NCI-H226 (cell line): ENCODE data around the gene ZC2HC1C.

Experiments
- DNase-seq: peaks from one replicate; pipeline ENCODE4 v3.0.0-alpha.2; 2015

ZC2HC1C gene, protein sequence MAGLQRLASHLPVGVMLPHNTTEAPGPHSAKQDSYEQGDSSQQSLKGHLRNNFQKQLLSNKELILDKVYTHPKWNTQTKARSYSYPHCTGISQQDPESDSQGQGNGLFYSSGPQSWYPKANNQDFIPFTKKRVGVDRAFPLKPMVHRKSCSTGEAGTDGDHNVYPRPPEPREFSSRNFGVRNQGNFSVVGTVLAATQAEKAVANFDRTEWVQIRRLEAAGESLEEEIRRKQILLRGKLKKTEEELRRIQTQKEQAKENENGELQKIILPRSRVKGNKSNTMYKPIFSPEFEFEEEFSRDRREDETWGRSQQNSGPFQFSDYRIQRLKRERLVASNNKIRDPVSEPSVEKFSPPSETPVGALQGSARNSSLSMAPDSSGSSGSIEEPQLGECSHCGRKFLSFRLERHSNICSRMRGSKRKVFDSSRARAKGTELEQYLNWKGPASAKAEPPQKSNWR

GRCh38 chr14:75069121-75069810, at the start of gene ZC2HC1C:
Gene ZC2HC1C, plus strand, starts transcription at chr14:75069641. Its CDS starts 933 bp downstream, at chr14:75070574.
- DNase-seq = peak; percentile 77

- no peak for DNase-seq
Measured at GRCh38 chr14:75022655-75023054, 46.8 kb upstream of the ZC2HC1C start.

DNA sequence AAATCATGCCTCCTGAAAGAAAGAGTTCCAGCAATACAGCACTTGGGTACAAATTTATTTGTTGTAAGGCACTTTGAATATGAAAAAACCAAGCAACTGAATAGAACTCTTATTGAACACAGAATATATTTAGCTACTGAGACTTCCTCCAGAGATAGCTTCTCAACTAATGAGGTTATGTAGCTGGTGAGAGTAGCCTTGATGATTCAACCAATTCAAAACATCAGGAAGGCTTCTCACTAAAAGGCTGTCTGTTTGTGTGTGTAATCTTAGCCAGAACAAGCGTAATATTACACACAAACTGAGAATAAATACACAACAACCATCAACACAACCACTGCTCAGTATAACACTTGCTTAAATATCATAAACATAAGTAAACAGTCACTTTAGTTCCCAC, 46.3 kb upstream of the ZC2HC1C start:
- DNase-seq = no peak

GRCh38 chr14:75025082-75025481, 44.4 kb upstream of the ZC2HC1C start:
- DNase-seq = peak; percentile 62

DNA sequence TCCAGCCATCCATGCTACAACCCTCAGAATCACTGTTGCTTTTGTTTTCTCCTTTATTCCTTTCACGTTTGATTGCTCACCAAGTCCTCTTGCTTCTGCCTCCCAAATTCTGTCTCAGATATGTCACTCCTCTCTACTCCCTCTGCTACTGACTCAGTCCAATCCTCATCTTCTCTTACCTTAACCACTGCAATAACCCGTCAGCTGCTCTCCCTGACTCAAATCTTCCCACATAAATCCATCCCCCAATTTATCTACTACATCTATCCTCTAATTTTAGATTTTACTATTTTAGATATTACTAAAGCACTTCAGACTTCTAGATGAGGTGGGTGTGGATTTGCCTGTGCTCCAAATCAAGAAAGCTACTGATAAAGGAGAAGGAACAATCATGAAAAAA, 43.6 kb upstream of the ZC2HC1C start:
- DNase-seq = no peak

GRCh38 chr14:75030147-75030546, 39.3 kb upstream of the ZC2HC1C start:
- DNase-seq = no peak

DNA sequence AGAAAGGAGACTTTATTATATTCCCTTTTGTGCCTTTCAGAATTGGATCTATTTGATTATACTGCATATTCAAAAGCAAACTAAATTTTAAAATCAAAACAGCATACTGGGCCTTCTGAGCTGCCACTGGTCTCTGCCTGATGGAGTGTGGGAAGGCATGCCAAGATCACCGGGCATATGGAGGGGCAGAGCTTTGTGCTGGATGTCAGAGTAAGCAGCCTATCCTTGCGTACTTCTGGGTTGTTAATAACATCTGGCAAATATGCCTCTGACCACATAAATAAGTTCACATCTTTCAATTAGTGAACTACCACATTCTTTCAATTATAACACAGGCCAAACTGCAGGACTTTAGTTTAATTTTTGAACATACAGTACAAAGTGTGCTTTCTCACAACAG, 36.5 kb upstream of the ZC2HC1C start:
- no peak for DNase-seq

DNA sequence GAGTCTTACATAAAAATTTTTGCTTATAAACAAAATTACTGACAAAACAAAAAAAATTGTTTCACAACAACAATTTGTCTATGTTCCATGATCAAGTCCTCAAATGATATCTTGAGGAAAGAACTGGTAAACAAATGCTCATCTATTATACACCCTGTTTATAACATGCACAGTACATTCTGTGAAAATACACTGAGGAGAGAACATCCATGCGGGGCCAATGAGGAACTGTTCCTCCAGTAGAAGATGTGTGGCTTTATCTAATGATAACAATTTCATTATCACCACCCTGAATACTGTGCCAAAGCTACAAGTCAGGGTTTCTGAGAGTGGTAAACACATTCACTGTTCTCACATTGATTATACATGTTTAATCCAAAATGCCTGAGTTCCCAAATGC, 28.9 kb upstream of the ZC2HC1C start:
- DNase-seq = no peak

DNA sequence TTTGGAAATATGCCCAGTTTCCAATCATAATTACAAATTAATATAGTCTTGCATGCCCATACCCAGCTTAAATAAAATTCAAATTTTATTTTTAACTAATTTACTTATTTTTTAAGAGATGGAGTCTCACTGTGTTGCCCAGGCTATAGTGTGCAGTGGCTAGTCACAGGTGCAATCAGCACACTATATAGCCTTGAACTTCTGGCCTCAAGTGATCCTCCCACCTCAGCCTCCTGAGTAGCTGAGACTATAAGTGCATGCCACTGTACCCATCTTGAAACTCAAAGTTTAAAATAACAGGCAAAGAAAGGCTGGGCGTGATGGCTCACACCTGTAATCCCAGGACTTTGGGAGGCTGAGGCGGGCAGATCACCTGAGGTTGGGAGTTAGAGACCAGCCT, 28.5 kb upstream of the ZC2HC1C start:
- DNase-seq = no peak

DNA sequence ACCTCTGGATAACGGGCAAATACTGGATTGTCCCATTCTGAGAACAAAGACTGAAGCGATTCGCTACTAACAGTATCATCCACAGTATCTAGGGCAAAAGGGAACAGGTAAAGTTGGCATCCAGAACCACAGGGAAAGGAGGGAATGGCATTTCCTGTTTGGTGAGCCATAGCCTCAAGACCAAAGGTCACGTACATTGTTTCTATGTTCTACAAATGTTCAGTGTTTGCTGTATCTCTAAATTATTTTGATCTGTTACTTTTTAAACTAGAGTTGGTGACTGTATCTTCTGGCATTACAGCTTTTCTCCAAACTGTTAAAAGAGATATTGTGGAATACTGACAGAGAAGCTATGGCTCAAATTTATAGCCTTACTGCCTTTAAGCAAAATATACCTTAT, 27.8 kb upstream of the ZC2HC1C start:
- DNase-seq = peak; percentile 37

- DNase-seq = no peak
Measured at GRCh38 chr14:75042035-75042434, 27.4 kb upstream of the ZC2HC1C start.

DNA sequence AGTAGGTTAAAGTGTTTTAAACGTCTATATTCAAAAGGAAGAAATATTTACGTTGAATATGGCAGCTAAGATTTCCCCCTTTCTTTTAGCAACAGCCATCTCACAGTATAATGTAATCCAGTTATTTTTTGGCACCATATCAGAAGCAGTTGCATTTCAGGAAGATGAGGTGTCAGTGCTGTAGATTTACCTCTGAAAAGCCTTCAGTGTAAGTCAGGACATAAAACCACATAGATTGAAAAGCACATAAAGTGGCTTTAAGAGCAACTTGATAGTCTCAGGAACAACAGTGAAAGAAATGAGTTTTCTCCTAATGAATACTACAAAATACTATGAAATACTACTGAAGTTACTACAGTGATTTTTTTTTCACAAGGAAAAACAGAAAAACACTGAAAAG, 25.1 kb upstream of the ZC2HC1C start:
- peak; percentile 75 for DNase-seq

DNA sequence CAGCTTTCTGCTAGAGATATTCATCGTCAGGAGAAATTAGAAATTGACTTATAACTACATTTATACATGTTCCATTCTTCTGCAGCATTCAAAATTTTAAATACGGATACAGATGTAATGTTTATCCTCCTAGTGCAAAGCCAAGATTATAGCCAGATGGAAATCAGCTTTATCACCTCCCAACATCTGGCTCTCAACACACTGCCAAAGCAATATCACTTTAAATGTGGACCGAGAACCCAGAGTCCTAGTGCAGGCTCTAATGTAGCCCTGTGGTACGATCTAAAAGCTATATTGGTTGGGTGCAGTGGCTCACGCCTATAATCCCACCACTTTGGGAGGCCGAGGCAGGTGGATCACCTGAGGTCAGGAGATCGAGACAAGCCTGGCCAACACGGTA, 24.7 kb upstream of the ZC2HC1C start:
- no peak for DNase-seq

GRCh38 chr14:75046275-75046674, 23.2 kb upstream of the ZC2HC1C start:
- DNase-seq = no peak

GRCh38 chr14:75046899-75047298, 22.5 kb upstream of the ZC2HC1C start:
- no peak for DNase-seq

DNA sequence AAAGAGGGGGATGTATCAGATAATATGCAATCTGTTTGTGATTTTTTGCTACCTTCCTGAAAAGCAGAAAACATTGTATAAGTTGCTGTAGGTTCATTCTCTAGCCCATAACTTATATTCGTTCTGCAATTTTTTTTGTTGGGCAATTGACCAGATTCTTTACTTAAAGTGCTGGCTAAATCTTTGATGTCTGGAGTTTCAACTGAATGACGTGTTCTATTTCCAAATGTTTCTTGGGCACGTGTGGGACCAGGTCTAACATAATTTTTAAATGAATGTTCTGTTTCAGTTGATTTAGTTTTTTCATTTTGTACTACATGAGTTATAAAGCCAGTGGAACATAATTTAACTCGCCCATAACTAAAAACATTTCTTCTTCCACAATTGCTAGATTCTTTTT, 21.9 kb upstream of the ZC2HC1C start:
- DNase-seq = no peak

DNA sequence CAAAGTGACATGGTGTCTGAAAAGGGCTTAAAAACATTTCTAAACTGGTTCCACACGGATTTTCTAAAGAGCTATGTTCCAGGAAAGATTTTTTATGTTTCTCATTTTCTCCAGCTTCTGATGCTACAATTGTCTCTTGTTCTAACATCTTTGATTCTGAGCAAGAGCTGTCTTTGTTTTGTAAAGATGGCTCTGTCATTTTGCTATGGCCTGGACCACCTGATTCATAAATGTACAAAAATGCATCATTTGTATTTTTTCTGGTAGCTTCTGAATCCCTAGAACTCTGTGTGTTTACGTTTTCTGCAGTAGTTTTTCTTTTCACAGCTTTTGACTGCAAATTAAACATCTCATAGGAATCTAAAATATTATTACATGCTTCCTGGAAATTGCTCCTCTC, 21.3 kb upstream of the ZC2HC1C start:
- no peak for DNase-seq

- no peak for DNase-seq
Measured at GRCh38 chr14:75049136-75049535, 20.3 kb upstream of the ZC2HC1C start.

GRCh38 chr14:75049731-75050201, 19.7 kb upstream of the ZC2HC1C start:
- no peak for DNase-seq

DNA sequence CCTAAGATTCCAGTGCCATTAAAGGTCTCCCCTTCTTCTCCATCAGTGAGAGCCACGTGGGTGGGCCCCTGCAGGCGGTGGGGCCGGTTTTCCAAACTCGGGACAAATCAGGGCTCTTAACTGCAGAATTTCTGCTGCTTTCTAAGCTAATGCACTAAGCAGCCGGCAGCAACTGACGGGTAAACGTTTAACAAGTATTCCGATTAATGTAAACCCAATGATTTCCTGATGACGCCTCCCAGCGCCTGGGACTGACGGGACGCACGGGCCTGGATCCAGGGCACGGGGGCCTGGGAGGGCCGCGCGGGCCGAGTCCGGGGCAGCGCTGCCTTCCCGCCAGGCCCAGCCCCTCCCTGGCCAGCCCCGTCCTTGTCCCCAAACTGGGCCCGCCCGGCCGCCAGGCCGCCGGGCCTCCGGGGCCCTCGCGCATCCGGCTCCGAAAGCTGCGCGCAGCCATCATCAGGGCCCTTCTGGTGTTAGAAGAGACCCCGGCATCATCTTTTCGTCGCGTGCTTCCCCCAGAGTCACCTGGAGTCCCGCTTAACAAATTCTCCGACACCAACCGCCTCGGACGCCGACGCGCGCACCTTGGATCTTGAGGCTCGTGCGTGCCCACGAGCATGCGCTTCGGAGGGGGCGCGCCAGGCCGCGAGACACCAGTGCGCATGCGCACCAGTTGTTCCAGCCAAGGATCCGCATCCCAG, 18.4 kb upstream of the ZC2HC1C start, which contains the start of gene MLH3:
MLH3 (minus strand) TSS at position 616 of the 704 bp plus-strand sequence. CDS start 1,812 bp downstream, outside the sequence.
- peak; percentile 72 for DNase-seq

- DNase-seq = no peak
Measured at GRCh38 chr14:75051556-75051899, 17.9 kb upstream of the ZC2HC1C start.

DNA sequence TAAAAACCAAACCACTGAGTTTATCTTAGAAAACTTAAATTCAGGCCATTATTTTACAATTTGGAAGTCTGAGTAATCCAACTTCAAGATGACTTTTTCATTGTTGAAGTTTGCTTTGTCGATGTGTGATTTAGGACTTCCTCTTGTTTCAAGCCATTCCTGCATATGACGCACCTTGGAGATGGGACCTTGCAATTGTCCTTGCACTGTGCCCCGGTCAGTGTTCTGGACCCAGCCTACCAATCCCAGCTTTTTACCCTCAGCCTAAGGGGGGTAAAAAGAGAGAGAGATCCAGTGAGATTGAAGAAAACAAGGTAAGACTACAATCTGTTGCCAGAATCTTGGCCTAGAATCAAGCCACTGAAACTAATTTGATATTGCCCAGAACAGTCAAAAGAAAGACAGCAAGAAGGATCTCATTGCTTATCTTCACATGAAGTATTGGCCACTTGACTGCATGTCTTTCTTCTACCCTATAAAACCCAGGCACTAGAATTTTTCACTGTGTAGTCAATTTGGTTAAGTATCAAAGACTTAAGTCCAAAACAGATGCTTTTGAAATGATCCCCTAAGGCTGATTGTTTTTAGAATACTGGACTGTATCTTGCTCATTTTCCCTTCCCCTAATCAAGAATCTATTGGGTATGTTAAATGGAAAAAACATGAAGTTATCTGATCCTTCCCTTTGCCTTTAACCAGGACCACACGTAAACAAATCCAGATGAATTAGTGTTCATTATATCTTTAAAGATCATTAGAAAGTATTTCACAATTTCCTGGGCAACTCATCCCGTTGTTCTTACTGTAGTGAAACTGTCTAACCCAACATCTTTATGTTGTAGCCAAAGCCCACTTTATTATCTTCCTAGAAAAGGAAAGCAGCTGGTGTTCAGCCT, 15.8 kb upstream of the ZC2HC1C start:
- DNase-seq = no peak
